Measurements from ENCODE around the gene CDC45.

Gene CDC45

GRCh38 chr22:19559956-19560355 lies 80.2 kb downstream of the CDC45 start:
- DNase-seq (ENCODE audit: low spot score): no peak

GRCh38 chr22:19565382-19566278 lies 85.9 kb downstream of the CDC45 start:
- DNase-seq (ENCODE audit: low spot score): no peak

GRCh38 chr22:19566279-19567156 lies 86.8 kb downstream of the CDC45 start:
- DNase-seq (ENCODE audit: low spot score): no peak

- no peak for DNase-seq (ENCODE audit: low spot score)
Observed at GRCh38 chr22:19567157-19568009, 87.7 kb downstream of the CDC45 start.

GRCh38 chr22:19568337-19569275 lies 88.9 kb downstream of the CDC45 start:
- DNase-seq (ENCODE audit: low spot score): peak; percentile 50

GRCh38 chr22:19569276-19569640 lies 89.5 kb downstream of the CDC45 start:
- DNase-seq (ENCODE audit: low spot score): no peak

- no peak for DNase-seq (ENCODE audit: low spot score)
Observed at GRCh38 chr22:19569976-19570375, 90.3 kb downstream of the CDC45 start.

Data from hepatic stellate cell (primary cell).